GM12878 (cell line): Measurements from ENCODE around the gene CDH4. TPM values are rescaled to one million over a fixed set of nuclear protein-coding genes. Genes with fewer than 3 reads are reported as not detected.

Source experiments
- ATAC-seq: fragments of 200-7000 bp; cut with Tn5 transposase; 3 replicates; pipeline ENCODE4 v1.9.1; 2020; ENCODE audit warnings: mild to moderate bottlenecking, moderate library complexity
- BruUV-seq: library from RNA; stranded (reverse); fragments of 400-500 nt; replicated peaks from 2 replicates; lab custom pipeline; 2021; lab: Mats Ljungman, UMichigan
- CTCF ChIA-PET: fragments of 300-600 bp; sonication (Branson Sonifier 250); formaldehyde crosslinking; extraction: SDS; loops from one replicate; lab custom pipeline; 2021; ENCODE audit warnings: inconsistent platforms; lab: Yijun Ruan, JAX
- POLR2A ChIA-PET: fragments of 350-600 bp; formaldehyde crosslinking; extraction: SDS; loops from one replicate; lab custom pipeline; 2021; ENCODE audit warnings: inconsistent platforms; lab: Charles Lee
- RAD21 ChIA-PET: fragments of 300-600 bp; sonication (Branson Sonifier 250); formaldehyde crosslinking; loops from one replicate; lab custom pipeline; 2023; ENCODE audit warnings: antibody characterized with exemption; ENCODE audit not compliant: unreplicated experiment; lab: Charles Lee
- SMC1A ChIA-PET: fragments of 300-600 bp; sonication (Branson Sonifier 250); formaldehyde crosslinking; loops from one replicate; lab custom pipeline; 2023; ENCODE audit not compliant: unreplicated experiment, uncharacterized antibody; lab: Charles Lee
- DNase-seq: peaks from one replicate; pipeline ENCODE4 v3.0.0-alpha.2; 2011; ENCODE audit warnings: low read depth, low spot score
- FAIRE-seq: peaks from 3 replicates; lab custom pipeline; 2011; peaks lifted over from hg19 to GRCh38; lab: Jason Lieb, UNC
- H2AFZ ChIP-seq: 2 replicates; pipeline ENCODE4 v1.6.0; 2011; ENCODE audit warnings: low read depth, low read length, control low read depth; ENCODE audit not compliant: control insufficient read depth
- H3K27ac ChIP-seq: 2 replicates; pipeline ENCODE4 v1.5.1; 2011; ENCODE audit warnings: control low read depth; ENCODE audit not compliant: control insufficient read depth, insufficient read depth
- H3K27me3 ChIP-seq, 2 experiments: replicated peaks in 1 of 2; 2 replicates each; pipeline versions ENCODE4 v1.6.0 to v1.6.1; 2011; ENCODE audit warnings: low read length in 1 of 2; ENCODE audit not compliant: control insufficient read depth in 2 of 2, insufficient read depth in 2 of 2
- H3K36me3 ChIP-seq, 2 experiments: 2 replicates each; pipeline ENCODE4 v1.5.1; 2011; ENCODE audit warnings: low read length in 1 of 2; ENCODE audit not compliant: control insufficient read depth in 2 of 2, insufficient read depth in 2 of 2
- H3K4me1 ChIP-seq: 2 replicates; pipeline ENCODE4 v1.6.1; 2011; ENCODE audit warnings: mild to moderate bottlenecking, low read length, moderate library complexity, mixed read lengths; ENCODE audit not compliant: control insufficient read depth, insufficient read depth
- H3K4me2 ChIP-seq: 2 replicates; pipeline ENCODE4 v1.6.0; 2011; ENCODE audit warnings: control low read depth; ENCODE audit not compliant: control insufficient read depth, insufficient read depth
- H3K4me3 ChIP-seq: fragments of 200-600 bp; sonication (generic); 2 replicates; pipeline ENCODE4 v1.5.1; 2016
- H3K79me2 ChIP-seq: 2 replicates; pipeline ENCODE4 v1.6.0; 2011; ENCODE audit warnings: low read length; ENCODE audit not compliant: control insufficient read depth, insufficient read depth
- H3K9ac ChIP-seq: 2 replicates; pipeline ENCODE4 v1.8.0; 2011; ENCODE audit warnings: low read length, control low read depth, mixed read lengths; ENCODE audit not compliant: control insufficient read depth, insufficient read depth
- H3K9me3 ChIP-seq: replicated peaks from 3 replicates; pipeline ENCODE4 v1.5.1; 2011; ENCODE audit warnings: mild to moderate bottlenecking, low read length; ENCODE audit not compliant: control insufficient read depth, insufficient read depth
- H4K20me1 ChIP-seq: 2 replicates; pipeline ENCODE4 v1.6.0; 2011; ENCODE audit not compliant: control insufficient read depth, insufficient read depth
- BRCA1 ChIP-seq: IDR thresholded peaks from 2 replicates; pipeline ENCODE4 v1.6.1; 2011; ENCODE audit warnings: low read depth, low read length, improper control_type of control experiment
- CREB1 ChIP-seq: IDR thresholded peaks from 2 replicates; pipeline ENCODE4 v1.6.1; 2012; ENCODE audit warnings: low read depth, mild to moderate bottlenecking, inconsistent platforms
- GABPA ChIP-seq: IDR thresholded peaks from 2 replicates; pipeline ENCODE4 v1.6.1; 2014; ENCODE audit warnings: antibody characterized with exemption, low read depth, mild to moderate bottlenecking, inconsistent platforms
- HSF1 ChIP-seq: fragments of 150-350 bp; IDR thresholded peaks from 2 replicates; pipeline ENCODE4 v1.6.1; 2014; ENCODE audit warnings: mild to moderate bottlenecking, low read depth, low read length
- NR2C1 ChIP-seq: fragments of 450-650 bp; IDR thresholded peaks from 2 replicates; pipeline ENCODE4 v1.6.1; 2017; ENCODE audit warnings: antibody characterized with exemption, mild to moderate bottlenecking, moderate library complexity
- RFX5 ChIP-seq: IDR thresholded peaks from 2 replicates; pipeline ENCODE4 v1.6.1; 2011; ENCODE audit warnings: low read depth, low read length, improper control_type of control experiment
- SIX5 ChIP-seq: IDR thresholded peaks from 2 replicates; pipeline ENCODE4 v1.6.1; 2011; ENCODE audit warnings: mild to moderate bottlenecking, low read depth, low read length, moderate library complexity; ENCODE audit not compliant: severe bottlenecking
- SPI1 ChIP-seq: IDR thresholded peaks from 2 replicates; pipeline ENCODE4 v1.6.1; 2011; ENCODE audit warnings: low read depth, mild to moderate bottlenecking, low read length, moderate library complexity, borderline replicate concordance; ENCODE audit not compliant: insufficient read depth
- ZBTB40 ChIP-seq: fragments of 450-650 bp; IDR thresholded peaks from 2 replicates; pipeline ENCODE4 v1.6.1; 2016; ENCODE audit warnings: mild to moderate bottlenecking, moderate library complexity, borderline replicate concordance
- ZNF207 ChIP-seq: fragments of 450-650 bp; IDR thresholded peaks from 2 replicates; pipeline ENCODE4 v1.6.1; 2014; ENCODE audit warnings: antibody characterized with exemption, mild to moderate bottlenecking, borderline replicate concordance
- ZNF274 ChIP-seq: IDR thresholded peaks from one replicate; pipeline ENCODE4 v1.8.0; 2011; ENCODE audit not compliant: insufficient read length, insufficient read depth
- WGBS: methylation state at CpG from one replicate; pipeline ENCODE4 v1.1.6; 2016; ENCODE audit warnings: low lambda C conversion rate; ENCODE audit not compliant: insufficient replicate concordance, insufficient coverage; ENCODE audit errors: missing lambda C conversion rate; 5-methylcytosine and 5-hydroxymethylcytosine counted together
- in situ Hi-C: fragments of 300-500 bp; cut with MboI; formaldehyde crosslinking; loops from 9 replicates; pipeline ENCODE4 v1.14.3; 2018; ENCODE audit warnings: mixed read lengths
- intact Hi-C: fragments of 100-400 bp; cut with micrococcal nuclease; formaldehyde crosslinking; loops from one replicate; pipeline ENCODE4 v1.14.2; 2022; ENCODE audit not compliant: unreplicated experiment
- polyA plus RNA-seq, 11 experiments: library from polyadenylated mRNA; depleted of rRNA in 4 of 11; unstranded in 6 of 11; stranded (reverse) in 5 of 11; fragments of >200 nt; fragmentation: Nextera tagmentation in 4 of 11; fragmentation: Illumina TruSeq in 1 of 11; extraction: Ambion mirVana in 4 of 11; extraction: Trizol in 1 of 11; gene quantifications; 1 replicate in 1 of 11; 2 replicates in 10 of 11; pipeline versions ENCODE4 v1.2.1 to v1.2.3, GENCODE V29; 2011 to 2016; ENCODE audit warnings: inconsistent platforms in 2 of 11, missing spikeins in 2 of 11, low read depth in 1 of 11
- total RNA-seq, 4 experiments: library from RNA; depleted of rRNA in 3 of 4; stranded (reverse); fragments of >200 nt in 3 of 4; fragmentation: Illumina TruSeq in 1 of 4; extraction: Trizol in 1 of 4; gene quantifications; 2 replicates each; pipeline versions ENCODE4 v1.2.1 to v1.2.3, GENCODE V29; 2013 to 2021

CDH4 gene
- total and polyA plus RNA-seq, 10 of the 15 experiments (the other 5 are each of a cell fraction or from before 2014, with no cell fraction given), result not detected

- ChIA-PET CTCF (no interaction called here), POLR2A (no interaction called here), RAD21 (interaction anchor here (0.7 to 1.0 kb wide), 2 partner anchors 235 to 1301 kb away, joined by 3 to 4 read pairs; no protein-coding TSS in a partner anchor), SMC1A (no interaction called here)
- no peak for ATAC-seq
- BruUV-seq, result no TSS peak
- intact Hi-C loops, result no loop called here
- FAIRE-seq, result no peak
- Histone ChIP-seq H3K36me3 (no peaks in the 10 kb centered on the region), H3K9ac (no peak overlapping the region), H3K4me3 (no peak overlapping the region), H3K9me3 (no peaks in the 10 kb centered on the region), H3K79me2 (no peaks in the 10 kb centered on the region), H3K27me3 (no peaks in the 10 kb centered on the region), H2AFZ (no peak overlapping the region), H3K27ac (no peak overlapping the region), H3K4me2 (no peak overlapping the region), H3K4me1 (no peaks in the 10 kb centered on the region), H4K20me1 (no peaks in the 10 kb centered on the region)
- in situ Hi-C loops, result no loop called here
- DNase-seq, result no peak
- no peak for TF ChIP-seq ZNF274
- no peak for TF ChIP-seq SPI1
- TF ChIP-seq ZNF207, result no peak
- WGBS, result 74% methylated on average over 8 of the region's 8 CpGs
Observed at GRCh38 chr20:61661025-61661424, 409.0 kb downstream of the CDH4 start.

GRCh38 chr20:61661583-61661982, 409.5 kb downstream of the CDH4 start:
- ATAC-seq, result no peak

More at GRCh38 chr20:61661583-61661982, 409.5 kb downstream of the CDH4 start:
- Histone ChIP-seq H4K20me1 (no peaks in the 10 kb centered on the region), H3K4me2 (no peak overlapping the region), H2AFZ (no peak overlapping the region), H3K9me3 (no peaks in the 10 kb centered on the region), H3K4me3 (no peak overlapping the region), H3K36me3 (no peaks in the 10 kb centered on the region), H3K79me2 (no peaks in the 10 kb centered on the region), H3K27me3 (no peaks in the 10 kb centered on the region), H3K9ac (no peak overlapping the region), H3K4me1 (no peaks in the 10 kb centered on the region), H3K27ac (no peak overlapping the region)
- FAIRE-seq, result no peak
- in situ Hi-C loops, result no loop called here
- SMC1A ChIA-PET, result no interaction called here
- 70% methylated on average over 13 of the region's 13 CpGs for whole genome bisulfite sequencing
- DNase-seq, result no peak
- TF ChIP-seq HSF1, result no peak
- TF ChIP-seq RFX5, result no peak
- TF ChIP-seq NR2C1, result no peak
- TF ChIP-seq ZBTB40, result no peak
- TF ChIP-seq CREB1, result no peak
- TF ChIP-seq ZNF274, result no peak
- no peak for TF ChIP-seq GABPA
- no peak for TF ChIP-seq BRCA1
- no peak for TF ChIP-seq SIX5
- RAD21 ChIA-PET, result interaction anchor here (0.7 to 1.0 kb wide), 2 partner anchors 235 to 1301 kb away, joined by 3 to 4 read pairs; no protein-coding TSS in a partner anchor
- CTCF ChIA-PET, result no interaction called here
- intact Hi-C loops, result no loop called here
- BruUV-seq, result no TSS peak
- POLR2A ChIA-PET, result no interaction called here
